Stomach smooth muscle (tissue), 2 donors: Measurements from ENCODE around the gene GDNF.
"Not testable (repeated sequence)": the region's sequence is repeated elsewhere in the genome, so short reads cannot be mapped to it uniquely, and the experiment has no call there.

Experiments used
- H3K27ac ChIP-seq: one replicate; pipeline ENCODE4 v1.7.0; 2013; ENCODE audit warnings: mild to moderate bottlenecking, low read length, inconsistent platforms
- H3K27me3 ChIP-seq, 2 donors: one replicate each; pipeline ENCODE4 v1.7.0; 2013; ENCODE audit warnings: low read length in 2 of 2; ENCODE audit not compliant: insufficient read depth in 2 of 2, control insufficient read depth in 1 of 2
- H3K36me3 ChIP-seq, 2 donors: one replicate each; pipeline ENCODE4 v1.7.0; 2013; ENCODE audit warnings: low read length in 2 of 2; ENCODE audit not compliant: control insufficient read depth in 2 of 2, insufficient read depth in 2 of 2
- H3K4me1 ChIP-seq: one replicate; pipeline ENCODE4 v1.7.0; 2013; ENCODE audit warnings: low read length; ENCODE audit not compliant: control insufficient read depth, insufficient read depth
- H3K4me3 ChIP-seq, 2 donors: one replicate each; pipeline ENCODE4 v1.7.0; 2013; ENCODE audit warnings: low read length in 2 of 2
- H3K9ac ChIP-seq, 2 donors: one replicate each; pipeline ENCODE4 v1.7.0; 2013; ENCODE audit warnings: low read length in 2 of 2, mild to moderate bottlenecking in 1 of 2
- H3K9me3 ChIP-seq, 2 donors: one replicate each; pipeline ENCODE4 v1.7.0; 2013; ENCODE audit warnings: low read length in 2 of 2; ENCODE audit not compliant: control insufficient read depth in 2 of 2
- donor health status: healthy.
- donor health status: Pancreatic carcinoma.

Gene GDNF

GRCh38 chr5:37869216-37869615 is 29.4 kb upstream of the GDNF start:
- H3K27me3 ChIP-seq: no peaks in the 10 kb centered on the region
- H3K4me3 ChIP-seq: no peak overlapping the region
- peaks cover 0 to 2% of the 10 kb centered on the region in 2 donors for H3K9me3 ChIP-seq
- H3K27ac ChIP-seq: no peak overlapping the region
- no peaks in the 10 kb centered on the region for H3K36me3 ChIP-seq
- no peak overlapping the region for H3K9ac ChIP-seq
- no peaks in the 10 kb centered on the region for H3K4me1 ChIP-seq

GRCh38 chr5:37867654-37868053 is 27.8 kb upstream of the GDNF start:
- Histone ChIP-seq H3K36me3 (no peaks in the 10 kb centered on the region), H3K27me3 (no peaks in the 10 kb centered on the region), H3K9ac (no peak overlapping the region), H3K4me3 (no peak overlapping the region), H3K4me1 (no peaks in the 10 kb centered on the region), H3K27ac (no peak overlapping the region), H3K9me3 (peaks cover 0 to 2% of the 10 kb centered on the region in 2 donors)

- H3K27ac ChIP-seq: not testable (repeated sequence)
Measured at GRCh38 chr5:37862907-37863306, 23.1 kb upstream of the GDNF start.

GRCh38 chr5:37860206-37860605 is 20.4 kb upstream of the GDNF start:
- H3K9me3 ChIP-seq: no peaks in the 10 kb centered on the region
- H3K36me3 ChIP-seq: no peaks in the 10 kb centered on the region
- H3K27me3 ChIP-seq: no peaks in the 10 kb centered on the region
- no peak overlapping the region for H3K9ac ChIP-seq
- H3K4me3 ChIP-seq: no peak overlapping the region
- no peaks in the 10 kb centered on the region for H3K4me1 ChIP-seq
- H3K27ac ChIP-seq: no peak overlapping the region

More at GRCh38 chr5:37862907-37863306, 23.1 kb upstream of the GDNF start:
- H3K4me3 ChIP-seq, H3K27me3 ChIP-seq, H3K9me3 ChIP-seq, H3K4me1 ChIP-seq, H3K36me3 ChIP-seq, H3K9ac ChIP-seq: not testable (repeated sequence)

GRCh38 chr5:37859805-37860204 is 20.0 kb upstream of the GDNF start:
- Histone ChIP-seq H3K4me1 (no peaks in the 10 kb centered on the region), H3K4me3 (no peak overlapping the region), H3K9ac (no peak overlapping the region), H3K9me3 (no peaks in the 10 kb centered on the region), H3K27me3 (no peaks in the 10 kb centered on the region), H3K27ac (no peak overlapping the region), H3K36me3 (no peaks in the 10 kb centered on the region)

- no peaks in the 10 kb centered on the region for H3K9me3 ChIP-seq
Measured at GRCh38 chr5:37858250-37858649, 18.4 kb upstream of the GDNF start.

GRCh38 chr5:37857696-37858095 is 17.9 kb upstream of the GDNF start:
- no peak overlapping the region for H3K9ac ChIP-seq
- H3K4me1 ChIP-seq: no peaks in the 10 kb centered on the region
- H3K27me3 ChIP-seq: no peaks in the 10 kb centered on the region
- H3K27ac ChIP-seq: no peak overlapping the region
- no peak overlapping the region for H3K4me3 ChIP-seq
- no peaks in the 10 kb centered on the region for H3K36me3 ChIP-seq
- H3K9me3 ChIP-seq: no peaks in the 10 kb centered on the region

More at GRCh38 chr5:37858250-37858649, 18.4 kb upstream of the GDNF start:
- Histone ChIP-seq H3K36me3 (no peaks in the 10 kb centered on the region), H3K27ac (no peak overlapping the region), H3K4me3 (no peak overlapping the region), H3K9ac (no peak overlapping the region), H3K4me1 (no peaks in the 10 kb centered on the region), H3K27me3 (no peaks in the 10 kb centered on the region)

GRCh38 chr5:37855438-37855837 is 15.6 kb upstream of the GDNF start:
- Histone ChIP-seq H3K27ac (no peak overlapping the region), H3K9ac (no peak overlapping the region), H3K9me3 (no peaks in the 10 kb centered on the region), H3K36me3 (no peaks in the 10 kb centered on the region), H3K4me1 (no peaks in the 10 kb centered on the region), H3K27me3 (no peaks in the 10 kb centered on the region), H3K4me3 (no peak overlapping the region)

GRCh38 chr5:37851305-37851704 is 11.5 kb upstream of the GDNF start:
- Histone ChIP-seq H3K36me3 (no peaks in the 10 kb centered on the region), H3K9ac (no peak overlapping the region), H3K27me3 (no peaks in the 10 kb centered on the region), H3K27ac (no peak overlapping the region), H3K9me3 (no peaks in the 10 kb centered on the region), H3K4me3 (no peak overlapping the region), H3K4me1 (no peaks in the 10 kb centered on the region)

GRCh38 chr5:37850226-37850865 is 10.5 kb upstream of the GDNF start:
- H3K36me3 ChIP-seq: no peaks in the 10 kb centered on the region
- H3K4me1 ChIP-seq: no peaks in the 10 kb centered on the region
- no peak overlapping the region for H3K27ac ChIP-seq
- no peak overlapping the region for H3K4me3 ChIP-seq
- no peak overlapping the region for H3K9ac ChIP-seq
- H3K9me3 ChIP-seq: no peaks in the 10 kb centered on the region
- H3K27me3 ChIP-seq: no peaks in the 10 kb centered on the region

- no peaks in the 10 kb centered on the region for H3K27me3 ChIP-seq
- H3K9ac ChIP-seq: no peak overlapping the region
- H3K4me3 ChIP-seq: no peak overlapping the region
- no peaks in the 10 kb centered on the region for H3K9me3 ChIP-seq
- no peak overlapping the region for H3K27ac ChIP-seq
- no peaks in the 10 kb centered on the region for H3K36me3 ChIP-seq
- no peaks in the 10 kb centered on the region for H3K4me1 ChIP-seq
Measured at GRCh38 chr5:37849641-37850040, 9.8 kb upstream of the GDNF start.
